Embryonic facial prominence (tissue), 1 donor: ENCODE results near the gene IQCB1.
A peak's percentile ranks its signal among the peaks of the same experiment; 100 is the strongest.
"Not testable (repeated sequence)": the region's sequence is repeated elsewhere in the genome, so short reads cannot be mapped to it uniquely, and the experiment has no call there.

Source experiments
- DNase-seq: peaks from one replicate; pipeline ENCODE4 v3.0.0-alpha.2; 2016; ENCODE audit errors: extremely low spot score

Gene IQCB1

GRCh38 chr3:121834671-121835464, at the start of gene IQCB1, which contains the start of gene EAF2:
Gene IQCB1 (minus strand): TSS chr3:121835060. CDS start chr3:121828960, 6,100 bp downstream.
Gene EAF2 (plus strand): TSS chr3:121835209. CDS start chr3:121835286, 77 bp downstream.
- DNase-seq: peak; percentile 88

- no peak for DNase-seq
These were observed 48.6 kb upstream of the IQCB1 start for GRCh38 chr3:121883507-121883906.

GRCh38 chr3:121878411-121878810, 43.6 kb upstream of the IQCB1 start:
- DNase-seq: no peak

- no peak for DNase-seq
These were observed 36.6 kb upstream of the IQCB1 start for GRCh38 chr3:121871430-121871829.

GRCh38 chr3:121870717-121871116, 35.9 kb upstream of the IQCB1 start:
- DNase-seq: no peak

GRCh38 chr3:121869736-121870135, 34.9 kb upstream of the IQCB1 start:
- DNase-seq: no peak

GRCh38 chr3:121863801-121864200, 28.9 kb upstream of the IQCB1 start:
- no peak for DNase-seq

GRCh38 chr3:121863247-121863646, 28.4 kb upstream of the IQCB1 start:
- DNase-seq: not testable (repeated sequence)

GRCh38 chr3:121857778-121858177, 22.9 kb upstream of the IQCB1 start:
- not testable (repeated sequence) for DNase-seq

- no peak for DNase-seq
These were observed 20.7 kb upstream of the IQCB1 start for GRCh38 chr3:121855555-121855954.

- no peak for DNase-seq
These were observed 17.4 kb upstream of the IQCB1 start for GRCh38 chr3:121852256-121852655.

GRCh38 chr3:121844892-121845291, 10.0 kb upstream of the IQCB1 start:
- DNase-seq: no peak

- DNase-seq: no peak
These were observed 5.1 kb upstream of the IQCB1 start for GRCh38 chr3:121839962-121840361.

- no peak for DNase-seq
These were observed 1.6 kb upstream of the IQCB1 start for GRCh38 chr3:121836481-121836880.

- no peak for DNase-seq
These were observed 1.2 kb upstream of the IQCB1 start for GRCh38 chr3:121836064-121836463.

- DNase-seq: no peak
These were observed 573 bp upstream of the IQCB1 start for GRCh38 chr3:121835465-121835801.

- DNase-seq: no peak
These were observed 646 bp downstream of the IQCB1 start for GRCh38 chr3:121834157-121834670.

- no peak for DNase-seq
These were observed 11.9 kb downstream of the IQCB1 start for GRCh38 chr3:121822973-121823372.

GRCh38 chr3:121821421-121822199, 13.2 kb downstream of the IQCB1 start:
- DNase-seq: no peak

GRCh38 chr3:121819236-121819635, 15.6 kb downstream of the IQCB1 start:
- no peak for DNase-seq

- no peak for DNase-seq
These were observed 16.3 kb downstream of the IQCB1 start for GRCh38 chr3:121818578-121818977.

GRCh38 chr3:121817753-121818152, 17.1 kb downstream of the IQCB1 start:
- DNase-seq: no peak

- no peak for DNase-seq
These were observed 25.6 kb downstream of the IQCB1 start for GRCh38 chr3:121809249-121809648.
